ENCODE data around the gene RTP4.

Gene RTP4

GRCh38 chr3:187361835-187362234, 6.3 kb upstream of the RTP4 start:
- no peaks in the 10 kb centered on the region for H3K4me1 ChIP-seq (ENCODE audit: insufficient read depth, low read length, severe bottlenecking)
- H3F3A ChIP-seq (ENCODE audit: insufficient read depth, low read length): no peaks in the 10 kb centered on the region
- no peaks in the 10 kb centered on the region for H3K9me3 ChIP-seq (ENCODE audit: low read length)
- TF ChIP-seq CTCF (IDR thresholded peaks at IDR 0.05; ENCODE audit: low read length) (no peak), EZH2 (IDR thresholded peaks at IDR 0.05; ENCODE audit: borderline replicate concordance, low read length) (no peak)
- H3K9ac ChIP-seq (ENCODE audit: low read length): no peak overlapping the region
- no peaks in the 10 kb centered on the region for H3K79me2 ChIP-seq (ENCODE audit: insufficient read depth, low read length)
- no peaks in the 10 kb centered on the region for H3K9me2 ChIP-seq (ENCODE audit: low read depth, low read length)
- H4K20me1 ChIP-seq (ENCODE audit: insufficient read depth, low read length): no peaks in the 10 kb centered on the region
- no peak overlapping the region for H3K4me3 ChIP-seq (ENCODE audit: low read depth, low read length, poor library complexity, severe bottlenecking)
- no peak overlapping the region for H3K27ac ChIP-seq (ENCODE audit: low read depth, low read length, poor library complexity, severe bottlenecking)
- no peaks in the 10 kb centered on the region for H3K27me3 ChIP-seq (ENCODE audit: insufficient read depth, low read length)
- H3K36me3 ChIP-seq (ENCODE audit: insufficient read depth, low read length): no peaks in the 10 kb centered on the region; the same call in 1 of the 2 replicates
- H3K4me2 ChIP-seq (ENCODE audit: low read length): no peak overlapping the region
- no peak overlapping the region for H2AFZ ChIP-seq (ENCODE audit: low read length)

GRCh38 chr3:187367561-187368103, 553 bp upstream of the RTP4 start:
- H3K9me3 ChIP-seq (ENCODE audit: low read length): no peaks in the 10 kb centered on the region

GRCh38 chr3:187369089-187369447, 883 bp downstream of the RTP4 start:
- H3K9ac ChIP-seq (ENCODE audit: low read length): peak overlapping the region; percentile 70
- H3K79me2 ChIP-seq (ENCODE audit: insufficient read depth, low read length): no peaks in the 10 kb centered on the region
- no peaks in the 10 kb centered on the region for H3K27me3 ChIP-seq (ENCODE audit: insufficient read depth, low read length)
- H3K36me3 ChIP-seq (ENCODE audit: insufficient read depth, low read length): no peaks in the 10 kb centered on the region; the same call in 1 of the 2 replicates
- H3K4me3 ChIP-seq (ENCODE audit: low read depth, low read length, poor library complexity, severe bottlenecking): peak overlapping the region; percentile 64
- H3K27ac ChIP-seq (ENCODE audit: low read depth, low read length, poor library complexity, severe bottlenecking): no peak overlapping the region
- peak overlapping the region; percentile 97; the same call in 1 of the 2 replicates for H2AFZ ChIP-seq (ENCODE audit: low read length)
- H3F3A ChIP-seq (ENCODE audit: insufficient read depth, low read length): no peaks in the 10 kb centered on the region
- H3K9me2 ChIP-seq (ENCODE audit: low read depth, low read length): no peaks in the 10 kb centered on the region
- H4K20me1 ChIP-seq (ENCODE audit: insufficient read depth, low read length): no peaks in the 10 kb centered on the region
- no peak for TF ChIP-seq CTCF (IDR thresholded peaks at IDR 0.05; ENCODE audit: low read length)
- TF ChIP-seq EZH2 (IDR thresholded peaks at IDR 0.05; ENCODE audit: borderline replicate concordance, low read length): no peak
- peak overlapping the region; percentile 91 for H3K4me2 ChIP-seq (ENCODE audit: low read length)
- peaks cover 19% of the 10 kb centered on the region for H3K4me1 ChIP-seq (ENCODE audit: insufficient read depth, low read length, severe bottlenecking)
- no peaks in the 10 kb centered on the region for H3K9me3 ChIP-seq (ENCODE audit: low read length)

More at GRCh38 chr3:187367561-187368103, 553 bp upstream of the RTP4 start:
- H3K4me1 ChIP-seq (ENCODE audit: insufficient read depth, low read length, severe bottlenecking): peaks cover 19% of the 10 kb centered on the region
- H3K9me2 ChIP-seq (ENCODE audit: low read depth, low read length): no peaks in the 10 kb centered on the region
- no peaks in the 10 kb centered on the region for H3K79me2 ChIP-seq (ENCODE audit: insufficient read depth, low read length)
- no peaks in the 10 kb centered on the region for H4K20me1 ChIP-seq (ENCODE audit: insufficient read depth, low read length)
- TF ChIP-seq EZH2 (IDR thresholded peaks at IDR 0.05; ENCODE audit: borderline replicate concordance, low read length) (no peak), CTCF (IDR thresholded peaks at IDR 0.05; ENCODE audit: low read length) (no peak)
- peak overlapping the region; percentile 63 for H3K27ac ChIP-seq (ENCODE audit: low read depth, low read length, poor library complexity, severe bottlenecking)
- peak overlapping the region; percentile 70 for H3K9ac ChIP-seq (ENCODE audit: low read length)
- H3K36me3 ChIP-seq (ENCODE audit: insufficient read depth, low read length): no peaks in the 10 kb centered on the region; the same call in 1 of the 2 replicates
- H2AFZ ChIP-seq (ENCODE audit: low read length): peak overlapping the region; percentile 97
- peak overlapping the region; percentile 64 for H3K4me3 ChIP-seq (ENCODE audit: low read depth, low read length, poor library complexity, severe bottlenecking)
- peak overlapping the region; percentile 91 for H3K4me2 ChIP-seq (ENCODE audit: low read length)
- no peaks in the 10 kb centered on the region for H3K27me3 ChIP-seq (ENCODE audit: insufficient read depth, low read length)
- H3F3A ChIP-seq (ENCODE audit: insufficient read depth, low read length): no peaks in the 10 kb centered on the region
